Measurements from ENCODE around the gene HPGDS.
"Not testable (repeated sequence)": the region's sequence is repeated elsewhere in the genome, so short reads cannot be mapped to it uniquely, and the experiment has no call there.

GRCh38 chr4:94336791-94337190, 5.8 kb downstream of the HPGDS start:
- not testable (repeated sequence) for TF ChIP-seq POLR2A, CTCF, EP300, POLR2AphosphoS5 (IDR thresholded peaks at IDR 0.05)
